ENCODE results near the gene PPP1R12B. TPM values are rescaled to one million over a fixed set of nuclear protein-coding genes. Genes with fewer than 3 reads are reported as not detected.
A peak's percentile ranks its signal among the peaks of the same experiment; 100 is the strongest.

PPP1R12B gene
- total and polyA plus RNA-seq, 2 donors (not counting 1 experiment from before 2014, with no cell fraction given) = 13.4 to 21.7 TPM

GRCh38 chr1:202642212-202642611 lies 293.7 kb downstream of the PPP1R12B start:
- DNase-seq (ENCODE audit: low read depth in 2 of 2) = no peak
- Histone ChIP-seq H4K20me1 (ENCODE audit: control insufficient read depth, extremely low read depth, insufficient read depth, low read length) (no peaks in the 10 kb centered on the region), H2AFZ (ENCODE audit: low read length) (no peak overlapping the region), H3K27me3 (ENCODE audit: control insufficient read depth, insufficient read depth, low read length) (peaks cover 48% of the 10 kb centered on the region), H3K79me2 (ENCODE audit: control insufficient read depth, insufficient read depth, low read length) (no peaks in the 10 kb centered on the region), H3K27ac (ENCODE audit: insufficient read depth, low read length) (no peak overlapping the region), H3K9ac (ENCODE audit: insufficient read depth, low read length) (no peak overlapping the region), H3K9me3 (ENCODE audit: control insufficient read depth, insufficient read depth, low read depth, low read length) (no peaks in the 10 kb centered on the region), H3K4me1 (ENCODE audit: control insufficient read depth, extremely low read depth, insufficient read depth, low read length) (peaks cover 6% of the 10 kb centered on the region), H3K4me3 (replicated peaks in 1 of 4; ENCODE audit: control extremely low read depth in 1 of 4, insufficient read depth in 1 of 4, low read depth in 3 of 4, low read length in 4 of 4) (no peak overlapping the region), H3K4me2 (ENCODE audit: extremely low read depth, insufficient read depth, low read length) (peak overlapping the region; percentile 15), H3K36me3 (ENCODE audit: control insufficient read depth, insufficient read depth, low read length) (no peaks in the 10 kb centered on the region)
- TF ChIP-seq EZH2 (IDR thresholded peaks at IDR 0.05; ENCODE audit: low read length, missing control alignments) = no peak

Other genes starting within 250 kb of the PPP1R12B start
- not detected in 2 replicates for gene GPR37L1, start 225.8 kb upstream of the PPP1R12B start, total RNA-seq
- gene GPR37L1, start 225.8 kb upstream of the PPP1R12B start, polyA plus RNA-seq = not detected in 2 replicates
- gene ARL8A, start 204.0 kb upstream of the PPP1R12B start, total RNA-seq = 17.5 and 18.7 TPM in 2 replicates
- gene ARL8A, start 204.0 kb upstream of the PPP1R12B start, polyA plus RNA-seq = 35.8 and 38.2 TPM in 2 replicates
- gene PTPN7, start 188.1 kb upstream of the PPP1R12B start, total RNA-seq = not detected in 2 replicates
- gene PTPN7, start 188.1 kb upstream of the PPP1R12B start, polyA plus RNA-seq = not detected in 2 replicates
- not detected in 2 replicates for gene LGR6, start 154.9 kb upstream of the PPP1R12B start, total RNA-seq
- gene LGR6, start 154.9 kb upstream of the PPP1R12B start, polyA plus RNA-seq = 0.02 TPM in 1 of 2 replicates, not detected in the other
- gene UBE2T, start 6.8 kb upstream of the PPP1R12B start, total RNA-seq = 6.4 and 17.0 TPM in 2 replicates
- gene UBE2T, start 6.8 kb upstream of the PPP1R12B start, polyA plus RNA-seq = 34.2 and 93.9 TPM in 2 replicates